IPS-11a (cell line): ENCODE data around the gene PYHIN1.

Source experiments
- H3K4me3 ChIP-seq: one replicate; pipeline ENCODE4 v1.5.1; 2013; ENCODE audit warnings: low read depth, low read length, control low read depth

The PYHIN1 gene

DNA sequence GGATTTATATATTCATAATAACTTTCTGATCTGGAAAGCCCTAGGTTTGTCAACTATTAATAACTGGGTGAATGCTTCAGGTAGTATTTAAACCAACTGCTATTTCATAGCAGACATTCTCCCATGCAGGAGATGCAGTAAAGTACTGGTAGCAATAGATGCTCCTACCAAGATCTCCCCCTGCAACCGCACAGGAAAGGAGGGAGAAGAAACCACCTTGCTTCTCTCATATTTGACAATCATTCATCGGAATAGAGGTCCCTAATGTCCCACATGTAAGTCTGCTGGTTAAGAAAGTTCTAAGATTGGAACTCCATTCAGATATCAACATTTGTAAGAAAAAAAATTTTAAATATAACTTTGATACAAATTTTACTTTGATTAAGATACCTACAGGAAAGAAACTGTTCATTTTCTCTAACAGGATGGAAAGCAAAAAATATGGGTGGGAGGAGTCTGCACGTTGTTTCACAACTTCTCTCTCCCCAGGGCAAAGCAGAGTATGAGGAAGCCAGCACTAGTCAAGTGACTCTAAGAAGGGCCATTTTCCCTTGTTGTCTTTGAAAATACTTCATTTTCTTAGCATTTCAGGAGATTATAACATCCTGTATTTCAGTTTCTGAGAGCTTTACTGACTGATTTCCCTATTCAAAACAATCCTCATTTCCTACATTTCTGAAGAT, at the start of gene PYHIN1:
Gene PYHIN1 (plus strand): TSS at position 498 of the 683 bp plus-strand sequence. CDS start 5,359 bp downstream, outside the sequence.
- no peak within 1 kb of the TSS for H3K4me3 ChIP-seq

DNA sequence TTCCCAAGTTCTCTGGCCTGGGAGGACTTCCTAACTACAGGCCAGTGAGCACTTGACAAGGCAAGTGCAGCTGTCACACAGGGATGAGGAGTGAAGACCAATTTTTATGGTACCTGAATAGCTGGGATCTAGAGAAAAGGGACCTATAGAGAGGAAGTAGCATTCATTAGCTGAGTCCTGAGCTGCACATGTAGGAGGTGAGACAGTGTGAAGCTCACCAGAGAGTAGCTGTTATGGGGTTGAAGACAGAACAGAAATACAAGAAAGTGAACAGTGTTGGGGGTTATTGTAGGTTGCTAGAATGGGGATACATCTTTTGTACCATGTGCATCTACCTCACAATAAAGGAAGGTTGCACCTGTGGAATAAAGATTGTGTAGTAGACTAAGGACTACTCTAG, 37.7 kb upstream of the PYHIN1 start:
- H3K4me3 ChIP-seq = no peak overlapping the region

DNA sequence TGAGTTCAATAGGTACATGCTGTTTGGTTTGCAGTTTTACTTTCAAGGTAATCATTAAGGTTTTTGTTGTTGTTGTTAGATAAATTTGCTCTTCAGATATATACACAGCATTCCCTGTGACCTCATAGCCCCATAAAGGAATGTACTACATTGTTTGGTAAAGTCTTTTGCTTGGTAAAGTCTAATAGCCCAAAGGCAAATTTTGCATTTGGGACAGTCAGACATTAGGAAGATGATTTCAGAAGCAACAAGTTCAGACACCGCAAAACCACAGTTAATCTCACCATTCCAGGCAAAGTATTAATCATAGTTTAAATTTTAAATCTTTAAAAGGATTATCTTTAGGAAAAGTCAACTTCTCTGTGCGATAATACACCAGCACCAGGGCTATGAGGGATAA, 32.6 kb upstream of the PYHIN1 start:
- no peak overlapping the region for H3K4me3 ChIP-seq

GRCh38 chr1:158901623-158902022, 29.7 kb upstream of the PYHIN1 start:
- H3K4me3 ChIP-seq = no peak overlapping the region

GRCh38 chr1:158916085-158916484, 15.3 kb upstream of the PYHIN1 start:
- H3K4me3 ChIP-seq = no peak overlapping the region

DNA sequence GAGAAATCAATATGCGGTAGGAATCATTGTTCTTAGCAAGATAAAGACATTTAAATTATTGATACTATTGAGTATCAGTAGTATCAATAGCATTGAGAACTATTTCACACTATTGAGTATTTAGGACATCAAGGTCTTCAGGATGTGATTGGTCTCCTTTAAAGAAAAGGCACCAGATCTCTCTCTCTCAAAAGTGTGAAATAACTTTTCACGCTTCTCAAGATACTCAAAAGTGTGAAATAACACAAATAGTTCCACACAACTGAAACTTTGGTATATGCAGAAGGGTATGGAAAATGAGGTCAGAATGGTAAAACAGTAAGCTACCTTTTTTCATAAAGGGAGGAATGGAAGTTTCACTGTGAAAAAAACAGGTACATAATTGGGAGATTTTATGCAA, 6.7 kb upstream of the PYHIN1 start:
- H3K4me3 ChIP-seq = no peak overlapping the region

GRCh38 chr1:158930504-158930903, 848 bp upstream of the PYHIN1 start:
- H3K4me3 ChIP-seq = no peak overlapping the region

GRCh38 chr1:158932171-158932570, 819 bp downstream of the PYHIN1 start:
- no peak overlapping the region for H3K4me3 ChIP-seq

DNA sequence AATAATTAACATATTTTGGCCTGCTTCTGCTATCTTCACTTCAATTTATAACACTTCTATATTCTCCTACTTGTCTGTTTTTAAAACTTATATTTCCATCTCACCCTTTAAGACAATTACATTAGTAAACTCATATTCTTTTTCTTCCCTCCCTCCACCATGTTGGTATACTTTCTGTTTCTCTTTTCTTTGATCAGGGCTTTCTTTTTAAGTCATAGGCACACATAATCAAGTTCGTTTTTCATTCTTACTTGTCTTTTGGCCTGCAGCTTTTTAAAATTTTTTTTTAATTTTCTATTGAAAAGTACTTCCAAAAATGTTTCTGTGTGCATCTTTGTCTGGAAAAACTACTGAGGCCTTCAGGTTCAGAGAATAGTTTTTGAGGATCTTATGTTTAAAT, 2.3 kb downstream of the PYHIN1 start:
- H3K4me3 ChIP-seq = no peak overlapping the region

DNA sequence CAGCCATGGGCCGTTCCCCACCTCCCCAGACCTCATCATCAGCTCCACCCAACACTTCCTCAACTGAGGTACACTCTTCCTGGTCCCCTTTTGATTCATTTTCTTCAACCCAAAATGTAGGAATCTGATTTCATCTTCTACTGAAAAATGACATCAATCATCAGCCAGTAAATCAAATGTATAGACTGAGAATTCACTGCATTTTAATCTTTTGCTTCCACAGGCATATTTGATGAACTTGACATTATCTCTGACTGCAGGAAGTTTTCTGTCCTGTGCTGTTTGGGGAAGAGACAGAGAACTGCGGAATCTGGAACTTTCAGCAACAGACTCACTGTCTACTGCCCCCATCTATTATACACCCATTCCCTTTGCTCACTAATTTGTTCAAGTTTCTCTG, 7.8 kb downstream of the PYHIN1 start:
- H3K4me3 ChIP-seq = no peak overlapping the region

GRCh38 chr1:158941317-158941716, 10.0 kb downstream of the PYHIN1 start:
- H3K4me3 ChIP-seq = no peak overlapping the region

DNA sequence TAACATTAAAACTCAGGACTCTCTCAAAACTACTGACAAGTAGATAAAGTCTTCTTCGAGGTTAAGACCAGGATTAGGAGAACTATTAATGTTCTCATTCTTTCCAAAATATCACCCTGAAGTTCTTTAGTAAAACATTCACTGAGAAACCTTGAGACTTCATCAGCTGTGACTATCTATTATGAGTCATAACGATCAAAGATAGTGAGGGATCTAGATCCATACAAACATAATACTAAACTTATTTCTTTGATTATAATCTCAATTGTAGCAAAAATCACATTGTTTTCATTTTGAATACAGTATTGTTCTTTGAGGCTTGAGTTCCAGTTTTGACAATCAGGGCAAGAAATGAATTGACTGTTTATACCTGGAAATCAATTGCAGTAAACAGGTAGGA, 11.1 kb downstream of the PYHIN1 start:
- H3K4me3 ChIP-seq = no peak overlapping the region

- no peak overlapping the region for H3K4me3 ChIP-seq
Observed at GRCh38 chr1:158943059-158943458, 11.7 kb downstream of the PYHIN1 start.

- no peak overlapping the region for H3K4me3 ChIP-seq
Observed at GRCh38 chr1:158945061-158945460, 13.7 kb downstream of the PYHIN1 start.

- H3K4me3 ChIP-seq = no peak overlapping the region
Observed at GRCh38 chr1:158946785-158947184, 15.4 kb downstream of the PYHIN1 start.

GRCh38 chr1:158951956-158952355, 20.6 kb downstream of the PYHIN1 start:
- no peak overlapping the region for H3K4me3 ChIP-seq

- H3K4me3 ChIP-seq = no peak overlapping the region
Observed at GRCh38 chr1:158952416-158952815, 21.1 kb downstream of the PYHIN1 start.

DNA sequence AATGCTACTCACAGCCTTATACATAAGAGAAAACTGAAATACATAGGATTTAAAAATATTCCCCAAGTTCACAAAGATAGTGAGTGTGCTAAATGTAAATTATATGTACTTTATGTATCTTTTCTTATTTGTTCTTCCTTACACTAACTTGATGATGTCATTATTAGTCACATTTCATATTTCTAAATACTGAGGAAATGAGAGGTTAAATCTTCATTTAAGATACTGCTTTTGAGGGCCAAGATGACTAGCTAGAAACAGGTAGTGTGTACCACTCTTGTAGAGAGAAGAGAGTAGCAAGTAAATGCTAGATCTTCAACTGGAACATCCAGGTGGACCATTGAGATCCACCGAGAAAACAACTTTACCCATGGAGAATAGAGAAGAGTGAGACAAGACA, 29.8 kb downstream of the PYHIN1 start:
- no peak overlapping the region for H3K4me3 ChIP-seq

- no peak overlapping the region for H3K4me3 ChIP-seq
Observed at GRCh38 chr1:158962983-158963382, 31.6 kb downstream of the PYHIN1 start.

- no peak overlapping the region for H3K4me3 ChIP-seq
Observed at GRCh38 chr1:158969166-158969565, 37.8 kb downstream of the PYHIN1 start.

GRCh38 chr1:158969855-158970254, 38.5 kb downstream of the PYHIN1 start:
- H3K4me3 ChIP-seq = no peak overlapping the region

- no peak overlapping the region for H3K4me3 ChIP-seq
Observed at GRCh38 chr1:158972841-158973240, 41.5 kb downstream of the PYHIN1 start.

DNA sequence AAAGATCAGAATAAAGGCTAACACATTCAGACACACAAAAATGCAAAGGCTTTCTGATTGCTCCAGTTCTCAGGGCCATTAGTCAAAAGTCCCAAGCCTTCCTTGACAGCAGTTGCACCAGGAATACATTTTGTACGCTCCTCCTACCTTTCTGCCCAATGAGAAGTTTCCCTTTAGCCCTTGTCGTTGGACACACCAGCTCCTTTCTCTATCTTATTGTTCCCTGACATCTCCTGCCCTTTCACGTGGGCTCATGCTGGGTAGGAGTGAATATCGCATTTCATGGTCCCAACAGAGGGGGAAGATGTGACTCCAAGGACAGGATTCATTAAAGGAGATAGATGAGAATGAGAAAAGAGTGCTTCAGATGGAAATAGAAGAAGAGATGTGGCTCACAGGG, 44.9 kb downstream of the PYHIN1 start:
- H3K4me3 ChIP-seq = no peak overlapping the region
